ENCODE measurements around the gene R3HDM2.

DNA sequence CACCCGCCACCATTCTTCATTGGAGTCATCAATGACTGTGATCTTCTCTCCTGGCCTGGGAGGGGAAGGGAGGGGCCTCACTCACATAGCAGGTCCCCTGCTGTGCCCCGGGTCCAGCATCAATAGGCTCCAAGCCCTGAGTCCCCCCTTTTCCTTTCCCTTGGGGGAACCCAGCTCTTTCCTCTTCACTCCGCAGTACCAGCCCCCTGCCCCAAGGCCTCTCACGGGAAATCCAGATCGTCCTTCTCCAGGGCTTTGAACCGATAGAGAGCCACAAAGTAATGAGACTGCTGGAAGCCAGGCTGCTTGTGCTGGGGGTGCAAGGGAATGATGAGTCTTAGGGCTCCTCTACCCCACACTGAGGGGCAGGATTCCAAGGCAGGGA is 186.5 kb downstream of the R3HDM2 start:
- TF ChIP-seq POLR2AphosphoS5 (IDR thresholded peaks at IDR 0.05): no peak
- no peak for TF ChIP-seq CTCF (IDR thresholded peaks at IDR 0.05 in 8 of 11, conservative IDR thresholded peaks at IDR 0.05 in 3 of 11)
